HG02678 (cell line): ENCODE data around the gene ANKRD55.
"Not testable (repeated sequence)": the region's sequence is repeated elsewhere in the genome, so short reads cannot be mapped to it uniquely, and the experiment has no call there.

ENCODE experiments used
- ATAC-seq: cut with Tn5 transposase; IDR thresholded peaks from one replicate; pipeline ENCODE4 v1.9.1; 2021; ENCODE audit warnings: mild to moderate bottlenecking, moderate library complexity; ENCODE audit not compliant: unreplicated experiment

ANKRD55 gene

GRCh38 chr5:56110646-56111403, 122.3 kb downstream of the ANKRD55 start:
- ATAC-seq = no peak

- no peak for ATAC-seq
These were observed 124.9 kb downstream of the ANKRD55 start for GRCh38 chr5:56108246-56108645.

- no peak for ATAC-seq
These were observed 126.3 kb downstream of the ANKRD55 start for GRCh38 chr5:56106837-56107236.

GRCh38 chr5:56105511-56106291, 127.4 kb downstream of the ANKRD55 start:
- ATAC-seq = peak; percentile 66

GRCh38 chr5:56102889-56103288, 130.2 kb downstream of the ANKRD55 start:
- no peak for ATAC-seq

DNA sequence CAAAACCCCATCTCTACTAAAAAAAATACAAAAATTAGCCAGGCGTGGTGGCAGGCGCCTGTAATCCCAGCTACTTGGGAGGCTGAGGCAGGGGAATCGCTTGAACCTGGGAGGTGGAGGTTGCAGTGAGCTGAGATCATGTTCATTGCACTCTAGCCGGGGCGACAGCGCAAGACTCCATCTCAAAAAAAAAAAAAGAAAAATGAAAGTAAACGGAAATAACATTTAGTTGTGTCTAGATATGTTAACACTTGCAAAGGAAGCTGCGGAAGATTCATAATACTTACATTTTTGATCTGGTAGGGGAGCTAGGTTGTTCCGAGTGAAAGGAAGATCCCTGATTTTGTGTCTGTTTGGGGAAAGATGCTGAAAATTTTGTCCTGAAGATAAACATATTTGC, 130.9 kb downstream of the ANKRD55 start:
- ATAC-seq = not testable (repeated sequence)

- no peak for ATAC-seq
These were observed 131.9 kb downstream of the ANKRD55 start for GRCh38 chr5:56101180-56101579.

DNA sequence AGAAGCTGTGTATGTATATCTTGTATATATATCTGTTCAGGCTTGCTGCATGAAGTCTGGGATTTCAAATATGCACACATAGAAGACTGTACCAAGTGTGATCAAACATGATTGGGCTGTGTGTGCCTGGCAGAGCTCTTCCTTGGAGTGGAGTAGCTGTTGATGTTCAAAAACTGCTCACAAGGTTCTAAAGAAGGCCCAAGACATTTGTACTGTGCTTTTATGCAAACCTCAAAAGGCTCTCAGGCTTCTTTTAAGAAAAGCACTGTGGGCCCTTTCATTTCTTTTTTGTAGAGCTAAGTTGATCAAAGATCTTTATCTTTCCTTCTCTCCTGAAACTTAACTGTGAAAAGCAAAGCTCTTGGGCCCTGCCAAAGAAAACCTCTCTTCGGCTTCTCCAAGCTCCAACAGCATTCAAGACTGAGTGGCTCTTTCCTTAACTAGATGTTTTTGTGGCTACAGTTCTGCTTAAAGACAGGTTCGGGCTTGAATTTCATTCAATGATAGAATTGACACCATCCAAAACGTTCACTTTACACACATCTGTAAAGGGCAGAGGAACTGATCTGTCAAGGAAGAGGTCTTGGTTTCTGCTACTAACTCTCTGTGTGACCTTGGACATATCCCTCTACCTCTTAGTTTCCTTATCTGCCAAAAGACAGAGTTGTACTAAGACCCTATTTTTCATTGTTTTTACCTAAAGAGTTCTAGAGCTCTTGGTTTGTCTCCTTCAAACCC, 132.5 kb downstream of the ANKRD55 start:
- ATAC-seq = no peak

DNA sequence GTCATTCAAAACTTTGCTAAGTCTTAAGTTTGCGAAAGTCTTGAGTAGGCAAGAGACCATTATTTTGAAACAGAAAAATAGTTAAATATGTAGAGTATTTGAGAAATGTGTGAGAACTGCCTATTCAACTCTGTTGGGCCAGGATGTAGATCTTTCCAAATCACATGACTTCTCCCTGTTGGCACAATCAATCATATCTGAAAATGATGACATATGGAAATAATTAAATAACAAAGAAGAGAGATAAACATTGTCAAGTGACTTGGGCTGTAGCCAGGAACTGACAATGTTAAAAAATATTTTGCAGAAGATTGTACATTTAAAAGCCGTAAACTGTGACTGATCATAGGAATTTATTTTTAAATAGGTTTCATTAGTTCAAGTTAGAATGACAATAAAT, 133.8 kb downstream of the ANKRD55 start:
- no peak for ATAC-seq

DNA sequence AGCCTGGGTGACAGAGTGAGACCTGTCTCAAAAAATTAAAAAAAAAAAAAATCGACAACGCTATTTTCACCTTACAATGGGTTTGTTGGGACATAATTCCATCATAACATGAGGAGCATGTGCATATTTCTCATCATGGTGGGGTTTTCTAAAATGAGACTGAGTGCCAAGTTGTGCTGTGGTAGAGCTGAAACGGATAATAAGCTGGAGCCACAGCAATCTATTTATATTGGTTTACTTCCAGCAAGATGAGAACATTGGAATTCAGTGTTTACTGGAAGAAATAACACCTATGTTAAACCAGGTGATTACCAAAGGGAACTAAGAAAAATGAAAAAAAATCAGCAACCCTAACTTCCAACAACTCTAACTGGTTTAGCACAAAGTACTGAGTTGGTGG, 136.1 kb downstream of the ANKRD55 start:
- ATAC-seq = no peak

- ATAC-seq = peak; percentile 83
These were observed 137.5 kb downstream of the ANKRD55 start for GRCh38 chr5:56095579-56096102.

DNA sequence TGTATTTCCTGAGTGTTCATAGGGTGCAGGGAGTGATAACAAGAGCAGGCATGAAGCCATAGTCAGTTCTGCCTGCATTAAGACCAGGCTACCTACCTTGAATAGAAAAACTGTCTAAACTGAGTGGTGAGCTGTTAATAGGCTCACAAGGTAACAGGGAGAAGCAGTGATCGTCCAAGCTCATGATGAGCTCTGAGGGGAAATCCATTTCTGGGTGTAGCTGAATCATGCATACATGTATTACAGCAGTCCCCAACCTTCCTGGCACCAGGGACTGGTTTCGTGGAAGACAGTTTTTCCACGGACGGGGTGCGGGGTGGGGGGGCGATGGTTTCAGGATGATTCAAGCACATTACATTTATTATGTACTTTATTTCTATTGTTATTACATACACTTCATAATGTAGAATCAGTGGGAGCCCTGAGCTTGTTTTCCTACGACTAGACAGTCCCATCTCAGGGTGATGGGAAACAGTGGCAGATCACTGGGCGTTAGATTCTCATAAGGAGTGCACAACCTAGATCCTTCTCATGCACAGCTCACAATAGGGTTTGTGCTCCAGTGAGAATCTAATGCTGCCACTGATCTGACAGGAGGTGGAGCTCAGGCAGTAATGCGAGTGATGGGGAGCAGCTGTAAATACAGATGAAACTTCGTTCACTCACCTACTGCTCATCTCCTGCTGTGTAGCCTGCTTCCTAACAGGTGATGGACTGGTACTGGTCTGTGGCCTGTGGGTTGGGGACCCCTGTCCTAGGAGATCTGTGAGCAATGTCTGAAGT, 138.4 kb downstream of the ANKRD55 start:
- peak; percentile 46 for ATAC-seq

DNA sequence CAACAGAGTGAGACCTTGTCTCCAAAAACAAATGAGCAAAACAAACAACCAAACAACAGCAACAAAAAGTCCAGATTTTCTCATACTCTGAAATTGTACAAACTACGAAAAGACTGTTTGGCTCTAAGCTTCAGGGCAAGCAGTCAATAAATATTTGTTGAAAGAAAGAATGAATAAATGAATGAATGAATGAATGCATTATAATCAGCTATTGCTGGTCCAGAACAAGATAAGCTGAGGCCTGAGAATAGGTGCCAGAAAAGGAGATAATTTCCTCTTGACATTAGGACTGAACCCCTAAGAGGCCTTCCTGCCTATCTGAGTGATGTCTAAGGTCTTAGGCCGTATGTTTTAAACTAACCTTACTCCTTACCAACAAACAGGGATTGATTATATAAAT, 139.2 kb downstream of the ANKRD55 start:
- ATAC-seq = no peak

DNA sequence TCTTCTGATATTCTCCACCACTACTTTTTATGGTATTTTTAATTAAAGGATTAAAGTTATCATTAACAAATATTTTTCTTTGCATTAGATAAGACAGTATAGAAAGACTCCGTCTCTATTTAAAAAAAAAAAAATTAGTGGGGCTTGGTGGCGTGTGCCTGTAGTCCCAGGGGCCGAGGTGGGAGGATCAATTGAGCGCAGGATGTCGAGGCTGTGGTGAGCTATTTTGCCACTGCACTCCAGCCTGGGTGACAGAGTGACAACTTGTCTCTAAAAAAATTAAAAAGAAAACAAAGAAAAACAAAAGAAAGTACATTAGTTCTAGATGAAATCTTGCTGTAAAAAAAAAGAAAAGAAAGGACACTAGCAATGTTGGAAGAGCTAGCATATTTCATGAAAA, 141.0 kb downstream of the ANKRD55 start:
- no peak for ATAC-seq

- ATAC-seq = no peak
These were observed 141.5 kb downstream of the ANKRD55 start for GRCh38 chr5:56091664-56092063.

- no peak for ATAC-seq
These were observed 142.2 kb downstream of the ANKRD55 start for GRCh38 chr5:56090793-56091460.

GRCh38 chr5:56088967-56089829, 143.9 kb downstream of the ANKRD55 start:
- ATAC-seq = peak; percentile 93

DNA sequence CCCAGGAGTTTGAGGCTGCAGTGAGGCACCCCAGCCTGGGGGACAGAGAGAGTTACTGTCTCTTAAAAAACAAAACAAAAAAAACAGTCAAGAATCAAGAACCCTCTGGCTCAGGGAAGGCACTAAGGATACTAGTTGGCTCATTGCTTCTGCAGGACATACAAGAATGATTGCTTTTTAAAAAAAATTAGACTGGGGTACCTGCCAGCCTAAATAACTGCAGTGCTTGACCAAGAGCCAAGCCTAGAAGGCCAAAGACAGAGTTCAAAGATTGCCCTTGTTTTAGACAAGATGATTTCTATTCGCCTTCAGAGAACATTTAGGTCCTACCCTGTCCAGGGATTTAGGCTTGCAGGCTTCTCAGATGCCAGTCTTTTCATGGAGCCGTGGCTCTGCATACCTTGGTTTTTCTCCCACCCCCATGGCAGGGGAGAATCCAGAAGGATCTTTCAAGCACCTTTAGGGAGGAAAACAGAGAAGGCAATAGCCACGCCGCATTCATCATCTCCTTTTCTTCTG, 144.6 kb downstream of the ANKRD55 start:
- no peak for ATAC-seq

DNA sequence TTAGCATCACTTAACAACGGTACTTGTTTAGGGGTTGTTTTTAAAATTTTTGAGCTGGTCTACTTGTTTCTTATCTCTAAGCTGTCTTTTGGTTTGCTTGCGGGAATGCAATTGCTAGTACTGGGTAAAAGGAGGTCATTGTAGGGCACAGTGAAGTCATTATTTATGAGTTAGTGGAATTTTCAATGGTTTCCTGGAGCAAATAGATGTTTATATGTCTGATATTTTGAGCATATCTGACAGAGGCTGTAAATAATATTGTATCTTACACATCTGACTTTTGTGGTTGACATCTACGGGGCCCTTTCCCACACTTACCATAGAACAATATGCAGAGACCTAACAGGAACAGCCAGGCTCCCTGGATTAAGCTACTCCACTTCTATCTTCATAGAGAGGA, 147.9 kb downstream of the ANKRD55 start:
- ATAC-seq = no peak
